HepG2 (cell line): ENCODE results near the gene TTBK2. TPM values are rescaled to one million over a fixed set of nuclear protein-coding genes. Genes with fewer than 3 reads are reported as not detected.

Source experiments
- ATAC-seq: fragments of 200-7000 bp; cut with Tn5 transposase; 3 replicates; pipeline ENCODE4 v1.9.1; 2020; ENCODE audit warnings: mild to moderate bottlenecking, moderate library complexity
- BruUV-seq: library from RNA; stranded (reverse); fragments of 400-500 nt; replicated peaks from 2 replicates; lab custom pipeline; 2021; lab: Mats Ljungman, UMichigan
- CTCF ChIA-PET: fragments of 300-600 bp; formaldehyde crosslinking; extraction: SDS; loops from one replicate; lab custom pipeline; 2021; ENCODE audit warnings: low total read pairs, inconsistent platforms, low intra/inter-chr PET ratio; lab: Yijun Ruan, JAX
- POLR2A ChIA-PET: fragments of 350-600 bp; sonication (Branson Sonifier 250); formaldehyde crosslinking; loops from one replicate; lab custom pipeline; 2020; ENCODE audit warnings: antibody characterized with exemption, inconsistent platforms; lab: Yijun Ruan, JAX
- DNase-seq: peaks from one replicate; pipeline ENCODE4 v3.0.0-alpha.2; 2015; ENCODE audit warnings: low spot score
- FAIRE-seq: peaks from 3 replicates; lab custom pipeline; 2011; peaks lifted over from hg19 to GRCh38; lab: Jason Lieb, UNC
- H2AFZ ChIP-seq: one replicate; pipeline ENCODE4 v1.6.1; 2011; ENCODE audit warnings: low read length, inconsistent platforms
- H3K27ac ChIP-seq: fragments of 300-600 bp; 3 replicates; pipeline ENCODE4 v1.8.0; 2011; ENCODE audit warnings: mixed run types, mild to moderate bottlenecking, mixed read lengths, low read length, inconsistent platforms; ENCODE audit not compliant: insufficient read depth; ENCODE audit errors: extremely low read length
- H3K27me3 ChIP-seq, 2 experiments: fragments of 200-600 bp in 1 of 2; 2 replicates in 1 of 2; 3 replicates in 1 of 2; pipeline versions ENCODE4 v1.6.0 to v1.8.0; 2011; ENCODE audit warnings: low read length in 2 of 2, mild to moderate bottlenecking in 2 of 2, moderate library complexity in 2 of 2, inconsistent platforms in 1 of 2; ENCODE audit not compliant: insufficient read depth in 2 of 2, control insufficient read depth in 1 of 2
- H3K36me3 ChIP-seq, 2 experiments: fragments of 200-600 bp in 1 of 2; replicated peaks in 1 of 2; 2 replicates in 1 of 2; 3 replicates in 1 of 2; pipeline versions ENCODE4 v1.5.1 to v1.8.0; 2011; ENCODE audit warnings: low read length in 2 of 2, inconsistent platforms in 1 of 2; ENCODE audit not compliant: insufficient read depth in 2 of 2, control insufficient read depth in 1 of 2
- H3K4me1 ChIP-seq: 2 replicates; pipeline ENCODE4 v1.5.1; 2012; ENCODE audit warnings: low read length, inconsistent platforms; ENCODE audit not compliant: insufficient read depth
- H3K4me2 ChIP-seq: 2 replicates; pipeline ENCODE4 v1.6.0; 2011; ENCODE audit warnings: low read depth, low read length, inconsistent platforms
- H3K4me3 ChIP-seq, 3 experiments: fragments of 200-600 bp in 1 of 3; sonication (generic), shearing (Covaris generic) in 1 of 3; replicated peaks in 1 of 3; 2 replicates each; pipeline ENCODE4 v1.5.1; 2011 to 2016; ENCODE audit warnings: low read length in 3 of 3, inconsistent platforms in 2 of 3, low read depth in 2 of 3, mild to moderate bottlenecking in 2 of 3, control low read depth in 1 of 3, mixed read lengths in 1 of 3; ENCODE audit not compliant: insufficient read depth in 1 of 3
- H3K79me2 ChIP-seq: one replicate; pipeline ENCODE4 v1.6.1; 2011; ENCODE audit warnings: low read length, inconsistent platforms; ENCODE audit not compliant: insufficient read depth
- H3K9ac ChIP-seq: 2 replicates; pipeline ENCODE4 v1.6.0; 2011; ENCODE audit warnings: mild to moderate bottlenecking, low read depth, low read length, inconsistent platforms; ENCODE audit not compliant: insufficient read depth
- H3K9me3 ChIP-seq: 2 replicates; pipeline ENCODE4 v1.5.1; 2012; ENCODE audit warnings: mild to moderate bottlenecking, low read length
- H4K20me1 ChIP-seq: 2 replicates; pipeline ENCODE4 v1.6.0; 2011; ENCODE audit warnings: inconsistent platforms, mild to moderate bottlenecking, low read length, moderate library complexity; ENCODE audit not compliant: insufficient read depth
- CBX1 ChIP-seq: IDR thresholded peaks from one replicate; pipeline ENCODE4 v1.6.1; 2016; ENCODE audit warnings: antibody characterized with exemption, low read depth
- CEBPG ChIP-seq: IDR thresholded peaks from 2 replicates; pipeline ENCODE4 v1.6.1; 2016
- HNRNPK ChIP-seq: fragments of 200-400 bp; formaldehyde crosslinking; IDR thresholded peaks from 2 replicates; pipeline ENCODE4 v1.6.1; 2018; ENCODE audit warnings: low read length, low read depth, moderate library complexity, mild to moderate bottlenecking; ENCODE audit not compliant: poor library complexity, severe bottlenecking
- MIER2 ChIP-seq: IDR thresholded peaks from 2 replicates; pipeline ENCODE4 v1.6.1; 2016; ENCODE audit warnings: missing biosample characterization, missing genetic modification reagents
- MXI1 ChIP-seq: IDR thresholded peaks from 3 replicates; pipeline ENCODE4 v1.6.1; 2012; ENCODE audit warnings: low read depth, low read length, inconsistent platforms, borderline replicate concordance
- NKX3-1 ChIP-seq: sonication (generic); formaldehyde crosslinking; IDR thresholded peaks from 2 replicates; pipeline ENCODE4 v1.5.0; 2020; ENCODE audit warnings: missing genetic modification reagents
- RBAK ChIP-seq: sonication (generic); formaldehyde crosslinking; IDR thresholded peaks from 2 replicates; pipeline ENCODE4 v1.5.1; 2020; ENCODE audit warnings: mild to moderate bottlenecking, missing genetic modification reagents
- SATB2 ChIP-seq: sonication (generic); formaldehyde crosslinking; IDR thresholded peaks from 2 replicates; pipeline ENCODE4 v1.5.0; 2020; ENCODE audit warnings: missing genetic modification reagents
- STAG1 ChIP-seq: sonication (generic); formaldehyde crosslinking; IDR thresholded peaks from 2 replicates; pipeline ENCODE4 v1.4.0; 2020; ENCODE audit warnings: missing genetic modification reagents
- THYN1 ChIP-seq: sonication (generic); formaldehyde crosslinking; IDR thresholded peaks from 2 replicates; pipeline ENCODE4 v1.8.1; 2023; ENCODE audit warnings: low read depth, mild to moderate bottlenecking, moderate library complexity, missing genetic modification reagents, borderline replicate concordance
- U2AF1 ChIP-seq: fragments of 200-400 bp; formaldehyde crosslinking; optimal IDR thresholded peaks from 2 replicates; pipeline ENCODE3; 2017; ENCODE audit warnings: mild to moderate bottlenecking, low read depth, low read length
- ZNF33B ChIP-seq: sonication (generic); formaldehyde crosslinking; IDR thresholded peaks from 2 replicates; pipeline ENCODE4 v1.5.1; 2020; ENCODE audit warnings: mild to moderate bottlenecking, missing genetic modification reagents
- ZNF552 ChIP-seq: sonication (generic); formaldehyde crosslinking; IDR thresholded peaks from 2 replicates; pipeline ENCODE4 v1.9.0; 2022; ENCODE audit warnings: missing genetic modification reagents, mild to moderate bottlenecking, borderline replicate concordance
- ZNF567 ChIP-seq: sonication (generic); formaldehyde crosslinking; IDR thresholded peaks from 2 replicates; pipeline ENCODE4 v1.8.1; 2023; ENCODE audit warnings: mild to moderate bottlenecking, missing genetic modification reagents, borderline replicate concordance
- ZNF746 ChIP-seq: sonication (generic); formaldehyde crosslinking; IDR thresholded peaks from 2 replicates; pipeline ENCODE4 v1.8.0; 2022; ENCODE audit warnings: mild to moderate bottlenecking, missing genetic modification reagents
- WGBS: methylation state at CpG from one replicate; pipeline ENCODE4 v1.1.6; 2017; ENCODE audit warnings: low lambda C conversion rate; 5-methylcytosine and 5-hydroxymethylcytosine counted together
- in situ Hi-C: cut with HindIII; loops from 2 replicates; pipeline ENCODE4 v1.10.0; 2017; ENCODE audit warnings: low pct_unique_long_range_greater_than_20kb; ENCODE audit not compliant: extremely low pct_ligation_motif_present
- intact Hi-C: fragments of 100-400 bp; cut with micrococcal nuclease; formaldehyde crosslinking; loops from one replicate; pipeline ENCODE4 v1.10.0; 2022; ENCODE audit not compliant: unreplicated experiment
- polyA plus RNA-seq, 8 experiments: library from polyadenylated mRNA; depleted of rRNA in 3 of 8; stranded (reverse) in 7 of 8; unstranded in 1 of 8; fragments of >200 nt; fragmentation: Illumina TruSeq in 4 of 8; extraction: Trizol in 4 of 8; gene quantifications; 2 replicates each; pipeline versions ENCODE4 v1.2.1 to v1.2.3, GENCODE V29; 2011 to 2016; ENCODE audit warnings: low read depth in 4 of 8, missing spikeins in 1 of 8, mixed read lengths in 1 of 8; ENCODE audit not compliant: insufficient read depth in 1 of 8
- total RNA-seq, 5 experiments: library from RNA; depleted of rRNA; stranded (reverse); fragments of >200 nt; fragmentation: Illumina TruSeq; extraction: Trizol; gene quantifications; 2 replicates each; pipeline ENCODE4 v1.2.3, GENCODE V29; 2016; ENCODE audit warnings: low read depth in 1 of 5
- TF ChIP-seq, protein P1 (sequence below): sonication (generic); formaldehyde crosslinking; IDR thresholded peaks from 2 replicates; pipeline ENCODE4 v1.8.0; 2022; ENCODE audit warnings: low read depth, missing genetic modification reagents
- TF ChIP-seq, protein P2 (sequence below): sonication (generic); formaldehyde crosslinking; IDR thresholded peaks from 2 replicates; pipeline ENCODE4 v1.4.0; 2020; ENCODE audit warnings: missing genetic modification reagents; ENCODE audit errors: not compliant biosample characterization
- TF ChIP-seq, protein P3 (sequence below): sonication (generic); formaldehyde crosslinking; IDR thresholded peaks from 2 replicates; pipeline ENCODE4 v1.5.1; 2020; ENCODE audit warnings: mild to moderate bottlenecking, missing genetic modification reagents, moderate library complexity
- TF ChIP-seq, protein P4 (sequence below): sonication (generic); formaldehyde crosslinking; IDR thresholded peaks from 2 replicates; pipeline ENCODE4 v1.4.0; 2020; ENCODE audit warnings: mild to moderate bottlenecking, missing genetic modification reagents, borderline replicate concordance

Gene TTBK2
- total and polyA plus RNA-seq, 2 of the 13 experiments (the other 11 are each of a cell fraction or from before 2014, with no cell fraction given), result 5.1 to 7.4 TPM

DNA sequence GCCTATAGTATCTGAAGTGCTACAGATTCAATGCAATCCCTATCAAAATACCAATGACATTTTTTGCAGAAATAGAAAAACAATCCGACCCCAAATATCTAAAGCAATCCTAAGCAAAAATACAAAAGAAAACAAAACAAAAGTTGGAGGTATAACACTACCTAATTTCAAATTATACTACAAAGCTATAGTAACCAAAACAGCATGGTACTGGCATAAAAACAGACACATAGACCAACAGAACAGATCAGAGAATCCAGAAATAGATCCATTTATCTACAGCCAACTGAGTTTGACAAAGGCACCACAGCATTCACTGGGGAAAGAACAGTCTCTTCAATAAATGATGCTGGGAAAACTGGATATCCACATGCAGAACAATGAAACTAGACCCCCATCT lies 159.8 kb downstream of the TTBK2 start:
- Histone ChIP-seq H3K27ac (no peak overlapping the region), H3K9ac (no peak overlapping the region), H2AFZ (no peak overlapping the region), H3K9me3 (peaks cover 20% of the 10 kb centered on the region), H3K4me1 (peaks cover 17% of the 10 kb centered on the region; the same call in 1 of the 2 replicates), H3K4me3 (no peak overlapping the region), H3K4me2 (no peak overlapping the region), H3K79me2 (no peaks in the 10 kb centered on the region), H4K20me1 (no peaks in the 10 kb centered on the region), H3K27me3 (no peaks in the 10 kb centered on the region), H3K36me3 (no peaks in the 10 kb centered on the region)
- intact Hi-C loops (no loop called here), in situ Hi-C loops (no loop called here)
- no peak for ATAC-seq
- FAIRE-seq, result no peak
- 87% methylated on average over 1 of the region's 1 CpG for WGBS
- no peak for DNase-seq
- POLR2A ChIA-PET, result no interaction called here
- BruUV-seq, result no TSS peak
- CTCF ChIA-PET, result no interaction called here
- TF ChIP-seq ZNF33B (CRISPR knock-in tag), result no peak
- TF ChIP-seq, protein P1, sequence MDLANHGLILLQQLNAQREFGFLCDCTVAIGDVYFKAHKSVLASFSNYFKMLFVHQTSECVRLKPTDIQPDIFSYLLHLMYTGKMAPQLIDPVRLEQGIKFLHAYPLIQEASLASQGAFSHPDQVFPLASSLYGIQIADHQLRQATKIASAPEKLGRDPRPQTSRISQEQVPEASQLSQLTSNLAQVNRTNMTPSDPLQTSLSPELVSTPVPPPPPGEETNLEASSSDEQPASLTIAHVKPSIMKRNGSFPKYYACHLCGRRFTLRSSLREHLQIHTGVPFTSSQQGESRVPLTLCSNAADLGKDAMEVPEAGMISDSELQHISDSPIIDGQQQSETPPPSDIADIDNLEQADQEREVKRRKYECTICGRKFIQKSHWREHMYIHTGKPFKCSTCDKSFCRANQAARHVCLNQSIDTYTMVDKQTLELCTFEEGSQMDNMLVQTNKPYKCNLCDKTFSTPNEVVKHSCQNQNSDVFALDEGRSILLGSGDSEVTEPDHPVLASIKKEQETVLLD (CRISPR knock-in tag), result no peak
- TF ChIP-seq, protein P2, sequence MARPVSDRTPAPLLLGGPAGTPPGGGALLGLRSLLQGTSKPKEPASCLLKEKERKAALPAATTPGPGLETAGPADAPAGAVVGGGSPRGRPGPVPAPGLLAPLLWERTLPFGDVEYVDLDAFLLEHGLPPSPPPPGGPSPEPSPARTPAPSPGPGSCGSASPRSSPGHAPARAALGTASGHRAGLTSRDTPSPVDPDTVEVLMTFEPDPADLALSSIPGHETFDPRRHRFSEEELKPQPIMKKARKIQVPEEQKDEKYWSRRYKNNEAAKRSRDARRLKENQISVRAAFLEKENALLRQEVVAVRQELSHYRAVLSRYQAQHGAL, result no peak
- TF ChIP-seq RBAK (CRISPR knock-in tag), result no peak
- no peak for TF ChIP-seq SATB2 (CRISPR knock-in tag)
- no peak for TF ChIP-seq HNRNPK
- TF ChIP-seq CEBPG (CRISPR knock-in tag), result no peak
- TF ChIP-seq U2AF1, result no peak
- TF ChIP-seq MXI1, result no peak
- no peak for TF ChIP-seq CBX1
- TF ChIP-seq STAG1 (CRISPR knock-in tag), result no peak
- no peak for TF ChIP-seq MIER2
- TF ChIP-seq ZNF552 (CRISPR knock-in tag), result no peak
- TF ChIP-seq ZNF567, result no peak
- TF ChIP-seq THYN1, result no peak
- TF ChIP-seq, protein P3, sequence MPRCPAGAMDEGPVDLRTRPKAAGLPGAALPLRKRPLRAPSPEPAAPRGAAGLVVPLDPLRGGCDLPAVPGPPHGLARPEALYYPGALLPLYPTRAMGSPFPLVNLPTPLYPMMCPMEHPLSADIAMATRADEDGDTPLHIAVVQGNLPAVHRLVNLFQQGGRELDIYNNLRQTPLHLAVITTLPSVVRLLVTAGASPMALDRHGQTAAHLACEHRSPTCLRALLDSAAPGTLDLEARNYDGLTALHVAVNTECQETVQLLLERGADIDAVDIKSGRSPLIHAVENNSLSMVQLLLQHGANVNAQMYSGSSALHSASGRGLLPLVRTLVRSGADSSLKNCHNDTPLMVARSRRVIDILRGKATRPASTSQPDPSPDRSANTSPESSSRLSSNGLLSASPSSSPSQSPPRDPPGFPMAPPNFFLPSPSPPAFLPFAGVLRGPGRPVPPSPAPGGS (CRISPR knock-in tag), result no peak
- TF ChIP-seq, protein P4, sequence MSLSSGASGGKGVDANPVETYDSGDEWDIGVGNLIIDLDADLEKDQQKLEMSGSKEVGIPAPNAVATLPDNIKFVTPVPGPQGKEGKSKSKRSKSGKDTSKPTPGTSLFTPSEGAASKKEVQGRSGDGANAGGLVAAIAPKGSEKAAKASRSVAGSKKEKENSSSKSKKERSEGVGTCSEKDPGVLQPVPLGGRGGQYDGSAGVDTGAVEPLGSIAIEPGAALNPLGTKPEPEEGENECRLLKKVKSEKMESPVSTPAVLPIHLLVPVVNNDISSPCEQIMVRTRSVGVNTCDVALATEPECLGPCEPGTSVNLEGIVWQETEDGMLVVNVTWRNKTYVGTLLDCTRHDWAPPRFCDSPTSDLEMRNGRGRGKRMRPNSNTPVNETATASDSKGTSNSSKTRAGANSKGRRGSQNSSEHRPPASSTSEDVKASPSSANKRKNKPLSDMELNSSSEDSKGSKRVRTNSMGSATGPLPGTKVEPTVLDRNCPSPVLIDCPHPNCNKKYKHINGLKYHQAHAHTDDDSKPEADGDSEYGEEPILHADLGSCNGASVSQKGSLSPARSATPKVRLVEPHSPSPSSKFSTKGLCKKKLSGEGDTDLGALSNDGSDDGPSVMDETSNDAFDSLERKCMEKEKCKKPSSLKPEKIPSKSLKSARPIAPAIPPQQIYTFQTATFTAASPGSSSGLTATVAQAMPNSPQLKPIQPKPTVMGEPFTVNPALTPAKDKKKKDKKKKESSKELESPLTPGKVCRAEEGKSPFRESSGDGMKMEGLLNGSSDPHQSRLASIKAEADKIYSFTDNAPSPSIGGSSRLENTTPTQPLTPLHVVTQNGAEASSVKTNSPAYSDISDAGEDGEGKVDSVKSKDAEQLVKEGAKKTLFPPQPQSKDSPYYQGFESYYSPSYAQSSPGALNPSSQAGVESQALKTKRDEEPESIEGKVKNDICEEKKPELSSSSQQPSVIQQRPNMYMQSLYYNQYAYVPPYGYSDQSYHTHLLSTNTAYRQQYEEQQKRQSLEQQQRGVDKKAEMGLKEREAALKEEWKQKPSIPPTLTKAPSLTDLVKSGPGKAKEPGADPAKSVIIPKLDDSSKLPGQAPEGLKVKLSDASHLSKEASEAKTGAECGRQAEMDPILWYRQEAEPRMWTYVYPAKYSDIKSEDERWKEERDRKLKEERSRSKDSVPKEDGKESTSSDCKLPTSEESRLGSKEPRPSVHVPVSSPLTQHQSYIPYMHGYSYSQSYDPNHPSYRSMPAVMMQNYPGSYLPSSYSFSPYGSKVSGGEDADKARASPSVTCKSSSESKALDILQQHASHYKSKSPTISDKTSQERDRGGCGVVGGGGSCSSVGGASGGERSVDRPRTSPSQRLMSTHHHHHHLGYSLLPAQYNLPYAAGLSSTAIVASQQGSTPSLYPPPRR (CRISPR knock-in tag), result no peak
- no peak for TF ChIP-seq NKX3-1
- TF ChIP-seq ZNF746 (CRISPR knock-in tag), result no peak
